Measurements from ENCODE around the gene C17orf107.
"Not testable (repeated sequence)": the region's sequence is repeated elsewhere in the genome, so short reads cannot be mapped to it uniquely, and the experiment has no call there.

C17orf107 gene

DNA sequence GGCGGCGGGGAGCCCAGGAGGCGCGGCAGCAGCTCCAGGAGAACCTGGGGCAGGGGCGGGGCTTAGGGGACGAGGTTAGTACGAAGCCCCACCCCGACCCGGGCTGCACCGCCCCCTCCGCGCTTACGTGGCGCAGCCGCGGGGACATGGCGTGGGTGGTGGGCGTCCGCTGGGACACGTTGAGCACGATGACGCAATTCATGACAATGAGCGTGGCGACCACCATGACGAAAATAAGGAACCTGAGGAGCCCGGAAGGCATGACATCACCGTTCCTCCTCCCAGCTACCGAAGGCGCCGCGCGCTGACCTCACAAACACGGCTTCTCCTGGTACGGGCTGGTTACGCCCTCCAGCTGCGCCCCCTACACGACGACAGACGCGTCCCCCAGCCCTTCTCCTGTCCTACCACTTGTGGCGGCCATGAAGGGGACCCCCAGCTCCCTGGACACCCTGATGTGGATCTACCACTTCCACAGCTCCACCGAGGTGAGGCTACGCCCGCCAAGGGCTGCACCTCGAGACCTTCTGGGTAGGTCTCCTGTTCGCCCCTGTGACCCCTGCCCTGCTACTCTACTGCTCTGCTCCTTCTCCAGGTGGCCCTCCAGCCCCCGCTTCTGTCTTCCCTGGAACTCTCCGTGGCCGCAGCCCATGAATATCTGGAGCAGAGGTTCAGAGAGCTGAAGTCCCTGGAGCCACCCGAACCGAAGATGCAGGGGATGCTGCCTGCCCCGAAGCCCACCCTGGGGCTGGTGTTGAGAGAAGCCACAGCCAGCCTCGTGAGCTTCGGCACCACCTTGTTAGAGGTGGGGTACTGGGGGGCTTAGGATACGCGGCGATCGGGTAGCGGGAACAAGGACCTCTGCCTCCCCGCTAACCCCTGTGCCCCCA, at the start of gene C17orf107:
C17orf107 (plus strand) TSS at position 196 of the 890 bp plus-strand sequence; CDS start at position 423, 227 bp downstream.
- peak; percentile 95 to 96 for DNase-seq

DNA sequence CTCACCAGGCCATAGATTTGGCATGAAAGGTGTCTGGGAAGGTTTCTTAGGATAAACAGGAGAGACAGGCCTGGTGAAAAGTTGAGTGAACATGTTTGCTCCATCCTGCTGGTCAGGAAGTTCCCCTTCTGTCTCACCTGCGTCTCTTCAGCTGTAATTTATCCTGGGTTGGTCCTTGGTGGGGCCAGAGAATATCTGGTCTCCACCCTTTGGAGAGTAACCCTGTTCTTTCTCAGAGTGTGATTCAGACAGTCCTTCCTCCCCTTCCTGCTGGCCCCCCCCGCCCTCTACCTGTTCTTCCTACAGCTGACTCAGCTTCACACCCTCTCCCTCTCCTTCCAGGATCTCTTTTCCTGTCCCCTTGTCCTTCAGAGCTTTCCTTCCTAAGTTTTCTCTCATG, 49.1 kb upstream of the C17orf107 start:
- DNase-seq, result no peak

GRCh38 chr17:4851084-4851483, 48.3 kb upstream of the C17orf107 start:
- no peak for DNase-seq

DNA sequence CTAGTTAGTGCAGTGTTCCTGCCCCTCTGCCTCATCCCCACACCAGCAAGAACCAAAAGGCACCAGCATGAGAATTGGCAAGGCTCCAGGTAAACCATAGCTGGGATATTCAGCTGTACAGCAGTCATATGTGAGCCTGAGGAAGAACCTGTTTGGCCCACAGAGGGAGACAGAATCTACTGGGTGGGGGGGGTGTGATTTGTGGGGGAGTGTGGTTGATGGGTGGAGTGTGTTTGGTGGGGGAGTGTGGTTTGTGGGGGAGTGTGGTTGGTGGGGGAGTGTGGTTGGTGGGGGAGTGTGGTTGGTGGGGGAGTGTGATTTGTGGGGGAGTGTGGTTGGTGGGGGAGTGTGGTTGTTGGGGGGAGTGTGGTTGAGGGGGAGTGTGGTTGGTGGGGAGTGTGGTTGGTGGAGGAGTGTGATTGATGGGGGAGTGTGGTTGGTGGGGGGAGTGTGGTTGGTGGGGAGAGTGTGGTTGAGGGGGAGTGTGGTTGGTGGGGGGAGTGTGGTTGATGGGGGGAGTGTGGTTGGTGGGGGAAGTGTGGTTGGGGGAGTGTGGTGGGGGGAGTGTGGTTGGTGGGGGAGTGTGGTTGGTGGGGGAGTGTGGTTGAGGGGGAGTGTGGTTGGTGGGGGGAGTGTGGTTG, 46.6 kb upstream of the C17orf107 start:
- peak; percentile 6 to 50 for DNase-seq

- peak; percentile 14 to 55 for DNase-seq
Measured at GRCh38 chr17:4853208-4853671, 46.1 kb upstream of the C17orf107 start.

GRCh38 chr17:4854111-4854681, 45.1 kb upstream of the C17orf107 start:
- no peak for DNase-seq

GRCh38 chr17:4856271-4856936, 42.9 kb upstream of the C17orf107 start:
- DNase-seq, result no peak

DNA sequence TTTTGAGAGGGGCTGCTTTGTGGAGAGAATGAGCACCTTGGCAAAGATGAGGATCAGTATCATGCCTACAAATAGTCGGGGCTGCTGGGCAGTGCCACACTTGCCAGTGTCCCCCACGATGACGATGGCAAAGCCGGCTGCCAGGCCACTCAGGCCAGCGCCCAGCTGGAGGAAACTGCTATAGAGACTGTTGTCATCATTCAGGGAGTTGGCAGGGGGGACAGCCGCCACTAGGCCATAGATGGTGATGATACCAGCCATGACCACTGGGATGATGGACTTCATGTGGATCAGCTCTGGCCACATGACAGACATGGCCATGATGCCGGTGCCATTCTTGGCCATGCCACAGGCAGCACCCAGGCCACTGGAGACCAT, 42.4 kb upstream of the C17orf107 start:
- DNase-seq, result no peak

DNA sequence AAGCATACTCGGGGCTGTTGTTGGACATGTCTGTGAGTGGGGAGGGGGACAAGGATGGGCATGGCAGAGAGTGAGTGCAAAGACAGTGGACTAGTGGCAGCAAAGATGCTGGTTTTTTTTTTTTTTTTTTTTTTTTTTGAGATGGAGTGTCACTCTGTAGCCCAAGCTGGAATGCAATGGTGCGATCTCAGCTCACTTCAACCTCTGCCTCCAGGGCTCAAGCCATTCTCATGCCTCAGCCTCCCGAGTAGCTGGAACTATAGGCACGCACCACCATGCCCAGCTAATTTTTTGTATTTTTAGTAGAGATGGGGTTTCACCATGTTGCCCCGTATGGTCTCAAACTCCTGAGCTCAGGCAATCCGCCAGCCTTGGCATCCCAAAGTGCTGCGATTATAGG, 42.0 kb upstream of the C17orf107 start:
- DNase-seq, result not testable (repeated sequence)

DNA sequence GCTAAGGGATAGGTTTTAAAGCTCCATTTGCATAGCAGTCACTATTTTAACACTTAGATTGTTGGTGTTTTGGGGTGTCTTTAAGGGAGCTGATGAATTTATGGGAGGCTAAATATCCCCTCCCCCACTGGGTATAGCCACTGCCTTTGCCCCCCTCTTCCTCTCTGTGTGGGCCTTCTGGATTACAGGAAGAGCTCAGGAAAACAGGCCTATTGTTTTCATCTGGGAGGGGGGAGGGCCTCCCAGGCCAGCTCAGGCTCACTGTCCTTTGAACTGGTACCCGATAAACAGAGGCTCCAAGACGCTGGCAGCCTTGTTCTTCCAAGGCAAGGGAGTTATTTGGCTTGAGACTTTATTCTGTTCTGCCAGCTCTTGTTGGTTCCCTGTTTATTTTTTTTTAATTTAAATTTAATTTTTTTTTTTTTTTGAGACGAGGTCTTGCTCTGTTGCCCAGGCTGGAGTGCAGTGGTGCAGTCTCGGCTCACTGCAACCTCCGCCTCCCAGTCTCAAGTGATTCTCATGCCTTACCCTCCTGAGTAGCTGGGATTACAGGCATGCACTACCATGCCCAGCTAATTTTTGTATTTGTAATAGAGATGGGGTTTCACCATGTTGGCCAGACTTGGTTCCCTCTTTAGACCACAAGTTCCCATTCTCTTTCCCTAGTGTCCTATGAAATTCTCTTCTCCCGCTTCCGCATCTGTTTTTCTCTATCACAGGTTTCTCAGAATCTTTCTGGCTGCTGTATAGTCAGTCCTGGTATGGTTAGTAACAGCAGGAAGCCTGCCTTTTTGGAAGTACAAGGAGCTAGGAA, 41.1 kb upstream of the C17orf107 start:
- no peak for DNase-seq

GRCh38 chr17:4858882-4859260, 40.5 kb upstream of the C17orf107 start:
- DNase-seq, result no peak

- no peak for DNase-seq
Measured at GRCh38 chr17:4859816-4860625, 39.3 kb upstream of the C17orf107 start.

DNA sequence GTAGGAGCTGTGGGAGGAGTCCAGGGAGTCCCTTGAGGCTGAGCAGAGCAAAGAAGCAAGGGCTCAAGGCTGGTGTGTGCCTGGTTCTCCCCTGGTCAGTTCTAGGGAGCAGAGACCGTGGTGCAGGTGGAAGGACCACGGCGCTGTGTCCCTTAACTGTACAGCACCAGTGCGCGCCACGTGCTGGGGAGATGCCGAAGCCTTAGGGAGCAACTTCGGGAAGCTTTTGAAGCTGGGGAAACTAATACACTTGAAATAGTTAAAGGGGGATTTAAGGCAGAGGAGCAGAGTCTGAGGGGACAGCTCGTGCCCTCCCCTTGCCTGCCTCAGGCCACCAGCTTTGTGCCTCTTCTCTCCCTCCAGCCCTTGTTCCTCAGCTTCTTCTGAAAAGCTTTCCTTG, 38.7 kb upstream of the C17orf107 start:
- DNase-seq, result no peak

- no peak for DNase-seq
Measured at GRCh38 chr17:4861052-4861451, 38.3 kb upstream of the C17orf107 start.

DNA sequence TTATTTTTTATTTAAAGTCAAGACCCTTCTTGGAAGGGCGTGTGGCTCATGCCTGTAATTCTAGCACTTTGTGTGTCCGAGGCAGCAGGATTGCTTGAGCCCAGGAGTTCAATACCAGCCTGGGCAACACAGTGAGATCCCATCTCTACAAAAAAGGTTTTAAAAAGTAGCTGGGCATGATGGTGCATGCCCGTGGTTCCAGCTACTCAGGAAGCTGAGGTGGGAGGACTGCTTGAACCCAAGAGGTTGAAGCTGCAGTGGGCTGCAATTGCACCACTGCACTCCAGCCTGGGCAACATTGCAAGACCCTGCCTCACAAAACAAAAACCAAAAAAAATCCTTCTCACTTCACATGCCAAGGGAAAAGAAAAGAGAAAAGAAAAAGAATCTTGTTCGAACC, 36.6 kb upstream of the C17orf107 start:
- DNase-seq, result no peak

- DNase-seq, result no peak
Measured at GRCh38 chr17:4863321-4863720, 36.0 kb upstream of the C17orf107 start.

- not testable (repeated sequence) for DNase-seq
Measured at GRCh38 chr17:4867535-4867934, 31.8 kb upstream of the C17orf107 start.

DNA sequence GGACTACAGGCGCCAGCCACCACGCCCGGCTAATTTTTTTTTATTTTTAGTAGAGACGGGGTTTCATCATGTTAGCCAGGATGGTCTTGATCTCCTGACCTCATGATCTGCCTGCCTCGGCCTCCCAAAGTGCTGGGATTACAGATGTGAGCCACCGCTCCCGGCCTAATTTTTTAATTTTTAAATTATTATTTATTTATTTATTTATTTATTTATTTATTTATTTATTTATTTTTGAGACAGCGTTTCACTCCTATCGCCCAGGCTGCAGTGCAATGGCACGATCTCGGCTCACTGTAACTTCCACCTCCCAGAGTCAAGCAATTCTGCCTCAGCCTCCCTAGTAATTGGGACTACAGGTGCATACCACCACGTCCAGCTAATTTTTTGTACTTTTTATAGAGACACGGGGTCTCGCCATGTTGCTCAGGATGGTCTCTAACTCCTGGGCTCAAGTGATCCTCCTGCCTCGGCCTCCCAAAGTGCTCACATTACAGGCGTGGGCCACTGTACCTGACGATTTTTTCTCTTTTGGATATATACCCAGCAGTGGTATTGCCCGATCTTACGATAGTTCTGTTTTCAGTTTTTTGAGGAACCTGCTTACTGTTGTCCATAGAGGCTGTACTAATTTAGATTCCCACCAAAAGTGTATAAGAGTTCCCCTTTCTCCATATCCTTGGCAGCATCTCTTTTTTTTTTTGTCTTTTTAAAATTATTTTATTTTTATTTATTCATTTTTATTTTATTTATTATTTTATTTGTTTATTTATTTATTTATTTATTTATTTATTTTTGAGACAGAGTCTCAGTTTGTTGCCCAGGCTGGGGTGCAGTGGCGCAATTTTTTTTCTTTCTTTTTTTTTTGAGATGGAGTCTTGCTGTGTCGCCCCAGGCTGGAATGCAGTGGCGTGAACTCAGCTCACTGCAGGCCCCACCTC, 30.0 kb upstream of the C17orf107 start:
- DNase-seq, result not testable (repeated sequence)

DNA sequence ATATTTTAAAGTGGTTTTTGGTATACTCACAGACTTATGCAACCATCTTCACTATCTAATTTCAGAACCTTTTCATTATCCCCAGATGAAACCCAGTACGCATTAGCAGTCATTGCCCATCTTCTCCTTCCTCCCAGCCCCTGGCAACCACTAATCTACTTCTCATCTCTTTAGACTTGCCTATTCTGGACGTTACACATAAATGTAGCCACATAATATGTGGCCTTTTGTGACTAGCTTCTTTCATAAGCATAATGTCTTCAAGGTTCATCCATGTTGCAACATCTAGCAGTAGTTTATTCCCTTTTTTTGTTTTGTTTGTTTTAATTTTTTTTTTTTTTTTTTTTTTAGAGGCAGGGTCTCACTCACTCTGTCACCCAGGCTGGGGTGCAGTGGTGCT, 28.5 kb upstream of the C17orf107 start:
- no peak for DNase-seq

DNA sequence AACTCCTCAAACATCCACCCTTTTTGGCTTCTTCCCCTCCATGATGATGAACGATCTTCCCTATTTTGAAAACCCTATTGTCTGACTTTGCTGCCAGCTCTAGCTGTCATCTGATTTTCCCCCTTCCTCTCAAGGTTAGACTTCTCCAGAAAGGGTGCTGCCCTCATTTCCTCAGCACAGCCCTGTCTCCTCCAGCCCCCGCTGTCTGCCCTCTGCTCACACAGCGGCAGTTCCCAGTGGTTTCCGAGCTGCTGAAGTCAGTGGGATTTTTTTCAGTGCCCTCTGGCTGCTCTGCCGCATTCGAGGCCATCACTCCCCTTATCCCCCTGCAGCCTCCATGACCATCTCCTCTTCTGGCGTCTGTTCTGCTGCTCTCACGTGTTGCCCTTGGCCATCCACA, 26.6 kb upstream of the C17orf107 start:
- no peak for DNase-seq
